GM12801 (cell line): ENCODE data around the gene MYO1C.

Source experiments
- CTCF ChIP-seq: IDR thresholded peaks from one replicate; pipeline ENCODE4 v1.5.1; 2011; ENCODE audit warnings: control low read depth; ENCODE audit not compliant: insufficient read length; ENCODE audit errors: extremely low read depth

Gene MYO1C

DNA sequence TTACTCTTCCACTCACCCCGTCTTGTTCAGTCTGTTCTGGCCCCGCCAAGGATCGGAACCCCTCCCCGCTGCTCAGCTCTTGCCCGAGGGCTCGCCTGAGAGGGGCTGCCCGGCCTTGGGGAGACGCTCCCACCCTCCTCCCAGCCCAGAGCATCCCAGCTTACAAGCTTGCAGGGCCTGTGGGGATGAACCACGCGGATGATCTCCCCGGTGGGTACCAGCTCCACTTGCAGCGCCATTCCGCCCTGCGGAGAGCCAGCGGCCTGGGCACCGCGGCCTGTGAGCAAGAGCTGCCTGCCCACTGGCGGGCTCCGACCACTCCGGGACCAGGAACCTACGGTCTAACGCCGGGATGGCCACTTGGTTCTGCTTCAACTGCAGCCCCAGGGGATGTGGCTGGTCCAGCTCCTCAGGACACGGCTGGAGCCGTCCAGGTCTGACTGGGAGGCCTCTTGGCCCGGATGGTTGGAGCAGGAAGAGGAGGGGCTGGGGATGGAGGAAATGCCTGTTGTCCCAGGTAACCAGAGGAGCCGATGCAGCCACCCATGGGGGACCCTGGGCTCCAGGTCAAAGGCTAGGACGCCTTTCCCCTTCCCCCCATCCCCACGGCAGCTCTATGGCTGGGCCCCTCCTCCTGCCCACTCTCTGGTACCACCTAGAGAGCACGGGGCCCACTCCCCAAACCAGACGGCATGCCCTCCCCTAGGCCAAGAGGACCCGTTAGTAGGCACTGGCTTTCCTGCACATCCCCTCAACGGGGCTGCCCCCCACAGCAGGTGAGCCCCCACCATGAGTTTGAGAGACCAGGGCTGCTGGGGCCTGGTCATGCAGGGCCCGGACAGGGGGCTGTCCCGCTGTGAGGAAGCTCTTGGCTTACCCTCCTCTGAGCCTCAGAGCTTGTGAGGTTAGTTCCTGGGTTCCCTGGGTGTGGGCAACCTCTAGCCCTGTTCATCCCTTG is at the start of gene MYO1C:
TSS of gene MYO1C (minus strand) at position 438 of the 958 bp plus-strand sequence. CDS start at position 239, 199 bp downstream.
- no peak for TF ChIP-seq CTCF

DNA sequence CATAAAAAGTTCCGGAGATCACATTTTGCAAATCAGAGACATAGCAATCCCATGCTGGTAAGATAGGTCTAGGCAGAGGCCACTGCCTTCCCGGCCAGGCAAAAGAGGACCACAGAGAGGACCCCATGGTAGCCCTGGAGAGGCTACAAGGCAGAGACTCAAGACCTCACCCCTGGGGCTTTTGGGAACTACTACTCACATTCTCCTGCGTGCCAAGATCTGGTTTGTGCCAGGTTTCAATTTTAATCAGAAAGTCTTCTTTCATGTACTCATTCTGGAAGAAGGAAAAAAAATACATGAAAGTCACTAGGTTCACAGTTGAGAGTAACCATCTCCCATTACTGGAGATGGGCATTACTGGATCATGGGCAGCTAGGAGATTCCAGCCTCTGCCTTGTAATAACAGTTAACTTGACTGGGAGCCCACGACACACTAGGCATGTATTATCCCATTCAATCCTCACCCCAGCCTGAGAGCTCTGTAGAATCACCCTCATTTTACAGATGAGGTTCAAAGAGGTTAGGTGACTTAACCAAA is 49.0 kb upstream of the MYO1C start:
- TF ChIP-seq CTCF = no peak

- TF ChIP-seq CTCF = no peak
Measured at GRCh38 chr17:1539811-1540210, 47.3 kb upstream of the MYO1C start.

- no peak for TF ChIP-seq CTCF
Measured at GRCh38 chr17:1535737-1536136, 43.3 kb upstream of the MYO1C start.

GRCh38 chr17:1533661-1534325 is 41.3 kb upstream of the MYO1C start:
- no peak for TF ChIP-seq CTCF

DNA sequence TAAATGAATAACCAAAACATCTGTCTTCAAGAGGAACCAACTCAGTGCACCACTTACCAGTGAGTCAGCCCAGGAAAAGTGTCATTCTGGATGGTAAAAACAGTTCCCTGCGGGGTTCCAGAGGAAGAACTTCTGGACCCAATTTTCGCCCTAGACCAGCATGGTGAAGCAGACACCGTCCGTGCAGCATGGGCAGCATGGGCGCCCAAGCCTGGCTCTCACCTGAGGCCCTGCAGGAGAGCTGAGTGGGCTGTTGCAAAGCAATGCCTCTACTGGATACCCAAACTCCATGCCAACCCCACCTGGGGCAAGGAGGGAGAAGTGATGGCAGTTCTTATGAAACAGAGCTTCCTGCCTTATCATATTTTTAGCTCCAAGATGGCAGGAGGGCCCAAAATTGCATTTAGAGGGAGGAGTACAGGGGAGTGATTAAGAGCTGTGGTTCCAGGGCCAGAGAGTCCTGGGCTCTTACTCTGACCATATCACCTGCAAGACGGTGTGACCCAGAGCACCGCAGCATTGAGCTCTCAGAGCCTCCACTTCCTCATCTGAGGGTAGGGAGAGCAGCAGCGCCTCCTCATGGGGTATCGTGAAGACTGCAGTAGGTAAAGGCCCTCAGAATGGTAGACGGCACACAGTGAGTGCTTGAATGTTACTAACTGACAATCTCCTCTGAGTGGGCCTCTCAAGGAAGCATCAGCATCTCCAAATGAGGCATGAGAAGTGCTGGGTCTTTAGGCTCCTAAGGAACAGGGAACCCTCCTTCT is 40.5 kb upstream of the MYO1C start:
- no peak for TF ChIP-seq CTCF

GRCh38 chr17:1529863-1530262 is 37.4 kb upstream of the MYO1C start:
- TF ChIP-seq CTCF = no peak
